HepG2 (cell line): ENCODE data around the gene C1QC. TPM values are rescaled to one million over a fixed set of nuclear protein-coding genes. Genes with fewer than 3 reads are reported as not detected.

ENCODE experiments used
- ATAC-seq: fragments of 200-7000 bp; cut with Tn5 transposase; 3 replicates; pipeline ENCODE4 v1.9.1; 2020; ENCODE audit warnings: mild to moderate bottlenecking, moderate library complexity
- BruUV-seq: library from RNA; stranded (reverse); fragments of 400-500 nt; replicated peaks from 2 replicates; lab custom pipeline; 2021; lab: Mats Ljungman, UMichigan
- CTCF ChIA-PET: fragments of 300-600 bp; formaldehyde crosslinking; extraction: SDS; loops from one replicate; lab custom pipeline; 2021; ENCODE audit warnings: low total read pairs, inconsistent platforms, low intra/inter-chr PET ratio; lab: Yijun Ruan, JAX
- POLR2A ChIA-PET: fragments of 350-600 bp; sonication (Branson Sonifier 250); formaldehyde crosslinking; loops from one replicate; lab custom pipeline; 2020; ENCODE audit warnings: antibody characterized with exemption, inconsistent platforms; lab: Yijun Ruan, JAX
- DNase-seq: peaks from one replicate; pipeline ENCODE4 v3.0.0-alpha.2; 2015; ENCODE audit warnings: low spot score
- FAIRE-seq: peaks from 3 replicates; lab custom pipeline; 2011; peaks lifted over from hg19 to GRCh38; lab: Jason Lieb, UNC
- H2AFZ ChIP-seq: one replicate; pipeline ENCODE4 v1.6.1; 2011; ENCODE audit warnings: low read length, inconsistent platforms
- H3K27ac ChIP-seq: fragments of 300-600 bp; 3 replicates; pipeline ENCODE4 v1.8.0; 2011; ENCODE audit warnings: mixed run types, mild to moderate bottlenecking, mixed read lengths, low read length, inconsistent platforms; ENCODE audit not compliant: insufficient read depth; ENCODE audit errors: extremely low read length
- H3K27me3 ChIP-seq, 2 experiments: fragments of 200-600 bp in 1 of 2; 2 replicates in 1 of 2; 3 replicates in 1 of 2; pipeline versions ENCODE4 v1.6.0 to v1.8.0; 2011; ENCODE audit warnings: low read length in 2 of 2, mild to moderate bottlenecking in 2 of 2, moderate library complexity in 2 of 2, inconsistent platforms in 1 of 2; ENCODE audit not compliant: insufficient read depth in 2 of 2, control insufficient read depth in 1 of 2
- H3K36me3 ChIP-seq, 2 experiments: fragments of 200-600 bp in 1 of 2; replicated peaks in 1 of 2; 2 replicates in 1 of 2; 3 replicates in 1 of 2; pipeline versions ENCODE4 v1.5.1 to v1.8.0; 2011; ENCODE audit warnings: low read length in 2 of 2, inconsistent platforms in 1 of 2; ENCODE audit not compliant: insufficient read depth in 2 of 2, control insufficient read depth in 1 of 2
- H3K4me1 ChIP-seq: 2 replicates; pipeline ENCODE4 v1.5.1; 2012; ENCODE audit warnings: low read length, inconsistent platforms; ENCODE audit not compliant: insufficient read depth
- H3K4me2 ChIP-seq: 2 replicates; pipeline ENCODE4 v1.6.0; 2011; ENCODE audit warnings: low read depth, low read length, inconsistent platforms
- H3K4me3 ChIP-seq, 3 experiments: fragments of 200-600 bp in 1 of 3; sonication (generic), shearing (Covaris generic) in 1 of 3; replicated peaks in 1 of 3; 2 replicates each; pipeline ENCODE4 v1.5.1; 2011 to 2016; ENCODE audit warnings: low read length in 3 of 3, inconsistent platforms in 2 of 3, low read depth in 2 of 3, mild to moderate bottlenecking in 2 of 3, control low read depth in 1 of 3, mixed read lengths in 1 of 3; ENCODE audit not compliant: insufficient read depth in 1 of 3
- H3K79me2 ChIP-seq: one replicate; pipeline ENCODE4 v1.6.1; 2011; ENCODE audit warnings: low read length, inconsistent platforms; ENCODE audit not compliant: insufficient read depth
- H3K9ac ChIP-seq: 2 replicates; pipeline ENCODE4 v1.6.0; 2011; ENCODE audit warnings: mild to moderate bottlenecking, low read depth, low read length, inconsistent platforms; ENCODE audit not compliant: insufficient read depth
- H3K9me3 ChIP-seq: 2 replicates; pipeline ENCODE4 v1.5.1; 2012; ENCODE audit warnings: mild to moderate bottlenecking, low read length
- H4K20me1 ChIP-seq: 2 replicates; pipeline ENCODE4 v1.6.0; 2011; ENCODE audit warnings: inconsistent platforms, mild to moderate bottlenecking, low read length, moderate library complexity; ENCODE audit not compliant: insufficient read depth
- ARHGAP35 ChIP-seq: sonication (generic); formaldehyde crosslinking; IDR thresholded peaks from 2 replicates; pipeline ENCODE4 v1.9.0; 2022; ENCODE audit warnings: mild to moderate bottlenecking, inconsistent platforms, moderate library complexity, missing genetic modification reagents, borderline replicate concordance
- HNRNPLL ChIP-seq: fragments of 200-400 bp; formaldehyde crosslinking; IDR thresholded peaks from 2 replicates; pipeline ENCODE4 v1.6.1; 2017; ENCODE audit warnings: mild to moderate bottlenecking, low read depth, low read length; ENCODE audit not compliant: poor library complexity, severe bottlenecking
- KDM3A ChIP-seq: IDR thresholded peaks from 2 replicates; pipeline ENCODE4 v1.6.1; 2018; ENCODE audit warnings: low read depth, missing compliant biosample characterization
- PPARG ChIP-seq: conservative IDR thresholded peaks from 2 replicates; pipeline ENCODE4 v1.6.1; 2016; ENCODE audit warnings: missing biosample characterization, missing genetic modification reagents
- RFX5 ChIP-seq: IDR thresholded peaks from 2 replicates; pipeline ENCODE4 v1.6.1; 2011; ENCODE audit warnings: low read depth, low read length, improper control_type of control experiment
- XRCC5 ChIP-seq: fragments of 200-400 bp; formaldehyde crosslinking; optimal IDR thresholded peaks from 2 replicates; pipeline ENCODE3; 2017; ENCODE audit warnings: mild to moderate bottlenecking, low read length
- ZFP1 ChIP-seq: IDR thresholded peaks from 2 replicates; pipeline ENCODE4 v1.6.1; 2016
- ZFP90 ChIP-seq: sonication (generic); formaldehyde crosslinking; IDR thresholded peaks from 2 replicates; pipeline ENCODE4 v1.8.0; 2022; ENCODE audit warnings: missing genetic modification reagents, mild to moderate bottlenecking, inconsistent platforms, borderline replicate concordance
- ZNF7 ChIP-seq: IDR thresholded peaks from 2 replicates; pipeline ENCODE4 v1.6.1; 2016; ENCODE audit warnings: missing biosample characterization, missing genetic modification reagents
- ZNF703 ChIP-seq: sonication (generic); formaldehyde crosslinking; IDR thresholded peaks from 2 replicates; pipeline ENCODE4 v1.5.1; 2020; ENCODE audit warnings: missing genetic modification reagents, mild to moderate bottlenecking, moderate library complexity, borderline replicate concordance
- ZNF878 ChIP-seq: sonication (generic); formaldehyde crosslinking; IDR thresholded peaks from 2 replicates; pipeline ENCODE4 v1.8.1; 2023; ENCODE audit warnings: mild to moderate bottlenecking, missing genetic modification reagents, moderate library complexity
- WGBS: methylation state at CpG from one replicate; pipeline ENCODE4 v1.1.6; 2017; ENCODE audit warnings: low lambda C conversion rate; 5-methylcytosine and 5-hydroxymethylcytosine counted together
- in situ Hi-C: cut with HindIII; loops from 2 replicates; pipeline ENCODE4 v1.10.0; 2017; ENCODE audit warnings: low pct_unique_long_range_greater_than_20kb; ENCODE audit not compliant: extremely low pct_ligation_motif_present
- intact Hi-C: fragments of 100-400 bp; cut with micrococcal nuclease; formaldehyde crosslinking; loops from one replicate; pipeline ENCODE4 v1.10.0; 2022; ENCODE audit not compliant: unreplicated experiment
- polyA plus RNA-seq, 8 experiments: library from polyadenylated mRNA; depleted of rRNA in 3 of 8; stranded (reverse) in 7 of 8; unstranded in 1 of 8; fragments of >200 nt; fragmentation: Illumina TruSeq in 4 of 8; extraction: Trizol in 4 of 8; gene quantifications; 2 replicates each; pipeline versions ENCODE4 v1.2.1 to v1.2.3, GENCODE V29; 2011 to 2016; ENCODE audit warnings: low read depth in 4 of 8, missing spikeins in 1 of 8, mixed read lengths in 1 of 8; ENCODE audit not compliant: insufficient read depth in 1 of 8
- total RNA-seq, 5 experiments: library from RNA; depleted of rRNA; stranded (reverse); fragments of >200 nt; fragmentation: Illumina TruSeq; extraction: Trizol; gene quantifications; 2 replicates each; pipeline ENCODE4 v1.2.3, GENCODE V29; 2016; ENCODE audit warnings: low read depth in 1 of 5
- TF ChIP-seq, protein P1 (sequence below): fragments of 450-650 bp; IDR thresholded peaks from 2 replicates; pipeline ENCODE4 v1.6.1; 2017; ENCODE audit warnings: mild to moderate bottlenecking
- TF ChIP-seq, protein P2 (sequence below): sonication (generic); formaldehyde crosslinking; IDR thresholded peaks from 2 replicates; pipeline ENCODE4 v1.8.0; 2022; ENCODE audit warnings: missing genetic modification reagents, low read depth, mild to moderate bottlenecking, borderline replicate concordance
- TF ChIP-seq, protein P3 (sequence below): sonication (generic); formaldehyde crosslinking; IDR thresholded peaks from 2 replicates; pipeline ENCODE4 v1.8.0; 2022; ENCODE audit warnings: mild to moderate bottlenecking, missing genetic modification reagents, moderate library complexity

The C1QC gene
- total and polyA plus RNA-seq, 2 of the 13 experiments (the other 11 are each of a cell fraction or from before 2014, with no cell fraction given), result not detected

DNA sequence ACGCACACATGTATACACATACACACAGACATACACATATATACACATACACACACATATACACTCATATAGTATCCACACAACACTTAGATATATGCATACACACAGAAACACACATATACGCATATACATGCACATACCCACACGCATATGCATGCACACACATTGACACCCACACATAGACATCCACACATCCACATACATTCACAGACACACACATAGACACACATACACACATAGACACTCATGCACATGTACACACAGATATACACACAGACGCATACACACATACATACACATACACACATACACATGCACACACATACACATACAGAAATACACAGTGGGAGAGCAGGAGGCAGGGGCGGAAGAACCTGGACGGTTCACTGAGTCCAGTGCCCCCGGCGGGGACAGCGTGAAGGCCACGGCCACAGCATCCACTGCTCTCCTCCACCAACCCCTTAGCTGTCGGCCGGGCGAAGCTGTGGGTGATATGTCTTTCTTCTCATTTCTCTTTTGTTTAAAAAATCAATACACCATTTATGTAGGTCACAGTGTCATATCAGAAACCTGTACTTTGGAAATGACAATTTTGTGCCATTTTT lies 6.8 kb downstream of the C1QC start:
- Histone ChIP-seq H3K79me2 (no peaks in the 10 kb centered on the region), H3K4me2 (no peak overlapping the region), H3K27ac (no peak overlapping the region), H3K36me3 (no peaks in the 10 kb centered on the region), H4K20me1 (no peaks in the 10 kb centered on the region), H2AFZ (no peak overlapping the region), H3K4me1 (no peaks in the 10 kb centered on the region), H3K9me3 (no peaks in the 10 kb centered on the region), H3K4me3 (no peak overlapping the region), H3K9ac (no peak overlapping the region), H3K27me3 (peaks cover 4 to 44% of the 10 kb centered on the region in 2 experiments; a peak in 4 of 5 replicates)
- no peak for TF ChIP-seq ZNF703 (CRISPR knock-in tag)
- TF ChIP-seq ZNF7 (CRISPR knock-in tag), result no peak
- no peak for TF ChIP-seq KDM3A (CRISPR knock-in tag)
- TF ChIP-seq, protein P1, sequence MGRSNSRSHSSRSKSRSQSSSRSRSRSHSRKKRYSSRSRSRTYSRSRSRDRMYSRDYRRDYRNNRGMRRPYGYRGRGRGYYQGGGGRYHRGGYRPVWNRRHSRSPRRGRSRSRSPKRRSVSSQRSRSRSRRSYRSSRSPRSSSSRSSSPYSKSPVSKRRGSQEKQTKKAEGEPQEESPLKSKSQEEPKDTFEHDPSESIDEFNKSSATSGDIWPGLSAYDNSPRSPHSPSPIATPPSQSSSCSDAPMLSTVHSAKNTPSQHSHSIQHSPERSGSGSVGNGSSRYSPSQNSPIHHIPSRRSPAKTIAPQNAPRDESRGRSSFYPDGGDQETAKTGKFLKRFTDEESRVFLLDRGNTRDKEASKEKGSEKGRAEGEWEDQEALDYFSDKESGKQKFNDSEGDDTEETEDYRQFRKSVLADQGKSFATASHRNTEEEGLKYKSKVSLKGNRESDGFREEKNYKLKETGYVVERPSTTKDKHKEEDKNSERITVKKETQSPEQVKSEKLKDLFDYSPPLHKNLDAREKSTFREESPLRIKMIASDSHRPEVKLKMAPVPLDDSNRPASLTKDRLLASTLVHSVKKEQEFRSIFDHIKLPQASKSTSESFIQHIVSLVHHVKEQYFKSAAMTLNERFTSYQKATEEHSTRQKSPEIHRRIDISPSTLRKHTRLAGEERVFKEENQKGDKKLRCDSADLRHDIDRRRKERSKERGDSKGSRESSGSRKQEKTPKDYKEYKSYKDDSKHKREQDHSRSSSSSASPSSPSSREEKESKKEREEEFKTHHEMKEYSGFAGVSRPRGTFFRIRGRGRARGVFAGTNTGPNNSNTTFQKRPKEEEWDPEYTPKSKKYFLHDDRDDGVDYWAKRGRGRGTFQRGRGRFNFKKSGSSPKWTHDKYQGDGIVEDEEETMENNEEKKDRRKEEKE, result no peak
- TF ChIP-seq, protein P2, sequence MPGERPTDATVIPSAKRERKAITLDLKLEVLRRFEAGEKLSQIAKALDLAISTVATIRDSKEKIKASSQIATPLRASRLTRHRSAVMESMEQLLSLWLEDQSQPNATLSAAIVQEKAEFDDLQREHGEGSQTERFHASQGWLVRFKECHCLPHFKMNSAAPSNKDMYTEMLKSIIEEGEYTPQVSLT (CRISPR knock-in tag), result no peak
- no peak for TF ChIP-seq HNRNPLL
- TF ChIP-seq ZFP90 (CRISPR knock-in tag), result no peak
- no peak for TF ChIP-seq PPARG (CRISPR knock-in tag)
- no peak for TF ChIP-seq ZNF878
- TF ChIP-seq, protein P3, sequence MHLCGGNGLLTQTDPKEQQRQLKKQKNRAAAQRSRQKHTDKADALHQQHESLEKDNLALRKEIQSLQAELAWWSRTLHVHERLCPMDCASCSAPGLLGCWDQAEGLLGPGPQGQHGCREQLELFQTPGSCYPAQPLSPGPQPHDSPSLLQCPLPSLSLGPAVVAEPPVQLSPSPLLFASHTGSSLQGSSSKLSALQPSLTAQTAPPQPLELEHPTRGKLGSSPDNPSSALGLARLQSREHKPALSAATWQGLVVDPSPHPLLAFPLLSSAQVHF (CRISPR knock-in tag), result no peak
- no peak for TF ChIP-seq XRCC5
- TF ChIP-seq ZFP1 (CRISPR knock-in tag), result no peak
- TF ChIP-seq ARHGAP35, result no peak
- no peak for TF ChIP-seq RFX5
- in situ Hi-C loops, result no loop called here
- DNase-seq, result no peak
- ChIA-PET POLR2A (no interaction called here), CTCF (no interaction called here)
- BruUV-seq, result no TSS peak
- intact Hi-C loops, result no loop called here
- WGBS, result 52% methylated on average over 11 of the region's 13 CpGs
- ATAC-seq, result no peak
- no peak for FAIRE-seq
